Neural cell (in vitro differentiated cells): ENCODE results near the gene DSN1. TPM values are rescaled to one million over a fixed set of nuclear protein-coding genes. Genes with fewer than 3 reads are reported as not detected.

Experiments used
- H2AFZ ChIP-seq: fragments of 200-600, 300-800 bp; sonication (generic), shearing (Covaris generic); 2 replicates; pipeline ENCODE4 v1.6.0; 2014; ENCODE audit warnings: low read depth, mild to moderate bottlenecking, antibody characterized with exemption, low read length, moderate library complexity
- H3F3A ChIP-seq: fragments of 200-600 bp; shearing (Covaris generic); 2 replicates; pipeline ENCODE4 v1.6.1; 2016; ENCODE audit warnings: mild to moderate bottlenecking, moderate library complexity, mixed read lengths, antibody characterized with exemption, low read length; ENCODE audit not compliant: insufficient read depth, poor library complexity, severe bottlenecking
- H3K27ac ChIP-seq: fragments of 200-600, 300-800 bp; sonication (generic), shearing (Covaris generic); 2 replicates; pipeline ENCODE4 v1.5.1; 2014; ENCODE audit warnings: mild to moderate bottlenecking, low read length, moderate library complexity
- H3K27me3 ChIP-seq: fragments of 300-800, 200-600 bp; sonication (generic), shearing (Covaris generic); 2 replicates; pipeline ENCODE4 v1.6.0; 2014; ENCODE audit warnings: mild to moderate bottlenecking, low read depth, low read length, moderate library complexity; ENCODE audit not compliant: insufficient read depth
- H3K36me3 ChIP-seq: fragments of 300-800, 200-600 bp; sonication (generic), shearing (Covaris generic); 2 replicates; pipeline ENCODE4 v1.5.1; 2014; ENCODE audit warnings: mild to moderate bottlenecking, antibody characterized with exemption, low read length, moderate library complexity; ENCODE audit not compliant: insufficient read depth
- H3K4me2 ChIP-seq: fragments of 300-800, 200-600 bp; sonication (generic), shearing (Covaris generic); 2 replicates; pipeline ENCODE4 v1.6.0; 2014; ENCODE audit warnings: mild to moderate bottlenecking, low read length
- H3K4me3 ChIP-seq: fragments of 300-800, 200-600 bp; sonication (generic), shearing (Covaris generic); 2 replicates; pipeline ENCODE4 v1.5.1; 2014; ENCODE audit warnings: mild to moderate bottlenecking, low read length, moderate library complexity
- H3K79me2 ChIP-seq: fragments of 200-600 bp; shearing (Covaris generic); replicated peaks from 2 replicates; pipeline ENCODE4 v1.6.0; 2014; ENCODE audit warnings: mild to moderate bottlenecking, low read length, moderate library complexity; ENCODE audit not compliant: insufficient read depth
- H3K9ac ChIP-seq: fragments of 300-800, 200-600 bp; sonication (generic), shearing (Covaris generic); 2 replicates; pipeline ENCODE4 v1.6.1; 2016; ENCODE audit warnings: mild to moderate bottlenecking, low read length, mixed read lengths
- H3K9me2 ChIP-seq: fragments of 200-600 bp; shearing (Covaris generic); 2 replicates; pipeline ENCODE4 v1.6.1; 2016; ENCODE audit warnings: mild to moderate bottlenecking, low read length, mixed read lengths; ENCODE audit not compliant: insufficient read depth
- H3K9me3 ChIP-seq: fragments of 200-600, 300-800 bp; sonication (generic), shearing (Covaris generic); 2 replicates; pipeline ENCODE4 v1.6.1; 2016; ENCODE audit warnings: mild to moderate bottlenecking, mixed run types, low read length, moderate library complexity, mixed read lengths
- H4K20me1 ChIP-seq: fragments of 200-600 bp; shearing (Covaris generic); 2 replicates; pipeline ENCODE4 v1.6.1; 2016; ENCODE audit warnings: mild to moderate bottlenecking, mixed run types; ENCODE audit not compliant: insufficient read depth
- CTCF ChIP-seq: fragments of 450-650 bp; IDR thresholded peaks from 2 replicates; pipeline ENCODE4 v1.5.1; 2014; ENCODE audit warnings: antibody characterized with exemption, mild to moderate bottlenecking, moderate library complexity; ENCODE audit not compliant: poor library complexity, severe bottlenecking
- EP300 ChIP-seq: fragments of 450-650 bp; conservative IDR thresholded peaks from 2 replicates; pipeline ENCODE4 v1.6.1; 2014; ENCODE audit warnings: antibody characterized with exemption, mild to moderate bottlenecking, moderate library complexity; ENCODE audit not compliant: poor library complexity, severe bottlenecking
- EZH2 ChIP-seq: fragments of 200-600, 300-800 bp; shearing (Covaris generic), sonication (generic); IDR thresholded peaks from 2 replicates; pipeline ENCODE4 v1.6.1; 2014; ENCODE audit warnings: antibody characterized with exemption, low read length, borderline replicate concordance, mild to moderate bottlenecking; ENCODE audit not compliant: insufficient read depth, poor library complexity, severe bottlenecking
- MXI1 ChIP-seq: fragments of 450-650 bp; conservative IDR thresholded peaks from 2 replicates; pipeline ENCODE4 v1.6.1; 2014; ENCODE audit warnings: antibody characterized with exemption, mild to moderate bottlenecking; ENCODE audit not compliant: poor library complexity, severe bottlenecking
- POLR2AphosphoS5 ChIP-seq: IDR thresholded peaks from 2 replicates; pipeline ENCODE4 v1.6.1; 2012
- RAD21 ChIP-seq: fragments of 450-650 bp; conservative IDR thresholded peaks from 2 replicates; pipeline ENCODE4 v1.6.1; 2014; ENCODE audit warnings: antibody characterized with exemption, mild to moderate bottlenecking, moderate library complexity
- REST ChIP-seq: IDR thresholded peaks from 2 replicates; pipeline ENCODE4 v1.6.1; 2012; ENCODE audit warnings: borderline replicate concordance
- SMC3 ChIP-seq: fragments of 450-650 bp; conservative IDR thresholded peaks from 2 replicates; pipeline ENCODE4 v1.6.1; 2014; ENCODE audit warnings: antibody characterized with exemption, mild to moderate bottlenecking, moderate library complexity; ENCODE audit not compliant: poor library complexity
- TAF1 ChIP-seq: IDR thresholded peaks from 2 replicates; pipeline ENCODE4 v1.6.1; 2012; ENCODE audit warnings: low read depth
- polyA plus RNA-seq: library from polyadenylated mRNA; depleted of rRNA; stranded (reverse); fragments of >200 nt; gene quantifications from 2 replicates; pipeline ENCODE4 v1.2.3, GENCODE V29; 2014

DSN1 gene
- polyA plus RNA-seq, 1 donor from 2014 or later: 8.1 TPM

- Histone ChIP-seq H3K27ac (no peak overlapping the region), H3K4me2 (no peak overlapping the region), H2AFZ (no peak overlapping the region), H3K79me2 (no peaks in the 10 kb centered on the region), H3K9me3 (no peaks in the 10 kb centered on the region), H3K9ac (no peak overlapping the region), H3F3A (no peaks in the 10 kb centered on the region), H3K9me2 (no peaks in the 10 kb centered on the region), H3K36me3 (no peaks in the 10 kb centered on the region), H3K4me3 (no peak overlapping the region), H4K20me1 (no peaks in the 10 kb centered on the region), H3K27me3 (no peaks in the 10 kb centered on the region)
- TF ChIP-seq CTCF: no peak
- TF ChIP-seq TAF1: no peak
These were observed 4.0 kb upstream of the DSN1 start for GRCh38 chr20:36777576-36777975.

- TF ChIP-seq EZH2 (no peak), RAD21 (no peak), REST (no peak), SMC3 (no peak), EP300 (no peak), MXI1 (no peak), CTCF (no peak), POLR2AphosphoS5 (no peak), TAF1 (no peak)
- no peak overlapping the region for H3K27ac ChIP-seq
These were observed 3.6 kb upstream of the DSN1 start for GRCh38 chr20:36777167-36777566.

More at GRCh38 chr20:36777167-36777566, 3.6 kb upstream of the DSN1 start:
- no peaks in the 10 kb centered on the region for H3K9me2 ChIP-seq
- H3F3A ChIP-seq: no peaks in the 10 kb centered on the region
- H4K20me1 ChIP-seq: no peaks in the 10 kb centered on the region
- H3K79me2 ChIP-seq: no peaks in the 10 kb centered on the region
- H3K27me3 ChIP-seq: no peaks in the 10 kb centered on the region
- no peak overlapping the region for H3K9ac ChIP-seq
- no peak overlapping the region for H2AFZ ChIP-seq
- H3K4me3 ChIP-seq: no peak overlapping the region
- H3K4me2 ChIP-seq: no peak overlapping the region
- no peaks in the 10 kb centered on the region for H3K36me3 ChIP-seq
- no peaks in the 10 kb centered on the region for H3K9me3 ChIP-seq
